Smooth muscle cell of trachea (primary cell): ENCODE measurements around the gene ENKUR. TPM values are rescaled to one million over a fixed set of nuclear protein-coding genes. Genes with fewer than 3 reads are reported as not detected.

Source experiments
- total RNA-seq: library from RNA; depleted of rRNA; stranded (reverse); fragments of >200 nt; gene quantifications from 2 replicates; pipeline ENCODE4 v1.2.1, GENCODE V29; 2014

Gene ENKUR, protein sequence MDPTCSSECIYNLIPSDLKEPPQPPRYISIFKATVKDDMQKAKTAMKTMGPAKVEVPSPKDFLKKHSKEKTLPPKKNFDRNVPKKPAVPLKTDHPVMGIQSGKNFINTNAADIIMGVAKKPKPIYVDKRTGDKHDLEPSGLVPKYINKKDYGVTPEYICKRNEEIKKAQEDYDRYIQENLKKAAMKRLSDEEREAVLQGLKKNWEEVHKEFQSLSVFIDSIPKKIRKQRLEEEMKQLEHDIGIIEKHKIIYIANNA
- total RNA-seq = under 0.01 TPM in 1 of 2 replicates, not detected in the other

DNA sequence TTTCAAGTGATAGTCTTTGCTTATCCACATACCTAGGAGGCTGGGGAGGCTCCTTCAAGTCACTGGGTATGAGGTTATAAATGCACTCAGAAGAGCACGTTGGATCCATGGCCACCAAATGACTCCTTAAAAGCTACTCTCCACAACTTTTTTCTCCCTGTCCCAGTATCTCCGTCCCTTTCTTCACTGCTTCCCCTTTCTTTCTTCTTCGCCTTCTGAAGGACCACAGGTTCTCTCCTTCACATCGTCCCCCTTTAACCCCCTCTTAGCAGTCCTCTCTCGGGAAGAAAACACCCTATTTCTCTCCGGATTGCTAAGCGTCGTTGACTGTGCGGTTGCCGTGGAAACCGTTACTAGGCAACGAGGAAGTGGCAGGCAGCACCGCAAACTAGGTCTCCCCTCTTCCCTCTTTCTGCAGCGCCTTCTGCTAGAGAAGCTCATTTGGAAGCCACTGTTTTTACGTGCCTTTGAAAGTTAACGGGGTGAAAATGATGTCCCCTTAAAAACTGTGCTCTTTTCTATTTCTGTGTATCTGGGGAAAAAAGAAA, at the start of gene ENKUR:
Gene ENKUR, minus strand, starts transcription at position 331 of the 548 bp plus-strand sequence. Its CDS starts 222 bp downstream, at position 109.

DNA sequence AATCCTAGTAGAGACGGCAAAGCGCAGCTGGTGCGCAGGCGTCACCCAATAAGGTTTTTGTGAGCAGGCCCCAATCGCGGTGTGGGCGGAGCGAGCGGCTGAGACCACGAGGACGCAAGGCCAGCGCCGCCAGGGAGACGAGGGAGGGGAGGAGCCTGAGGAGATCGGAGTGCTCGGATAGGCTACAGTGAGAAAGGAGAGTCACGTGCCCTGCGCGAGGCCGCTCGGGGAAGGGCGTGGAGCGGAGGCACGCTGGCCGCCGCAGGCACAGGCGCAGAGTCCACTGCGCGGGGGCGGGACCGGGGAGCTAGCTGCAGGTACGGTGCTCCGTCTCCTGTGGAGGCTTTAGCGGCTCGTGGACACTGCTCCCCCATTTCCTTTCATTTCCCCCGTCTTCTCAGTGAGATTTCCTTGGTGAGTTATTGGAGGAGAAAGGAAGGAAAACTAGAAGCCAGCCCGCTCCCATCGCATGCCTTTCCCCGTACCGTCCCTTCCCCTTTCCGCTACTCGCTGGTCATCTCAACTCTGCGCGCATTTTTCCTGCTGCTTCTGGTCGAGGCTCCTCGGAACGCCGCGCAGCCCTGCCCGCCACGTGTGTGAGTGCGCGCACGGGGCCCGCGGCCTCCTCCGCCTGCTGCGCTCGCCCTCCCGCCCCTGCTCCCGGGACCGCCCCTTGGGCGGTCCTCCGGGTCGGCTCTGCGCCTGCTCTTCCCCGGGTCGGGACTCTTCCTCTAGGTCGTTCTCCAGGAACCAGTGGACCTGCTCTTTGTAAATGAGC, 607 bp upstream of the ENKUR start, which contains the start of gene THNSL1:
Gene THNSL1, plus strand, starts transcription at position 237 of the 778 bp plus-strand sequence. CDS start 6,612 bp downstream, outside the sequence.

DNA sequence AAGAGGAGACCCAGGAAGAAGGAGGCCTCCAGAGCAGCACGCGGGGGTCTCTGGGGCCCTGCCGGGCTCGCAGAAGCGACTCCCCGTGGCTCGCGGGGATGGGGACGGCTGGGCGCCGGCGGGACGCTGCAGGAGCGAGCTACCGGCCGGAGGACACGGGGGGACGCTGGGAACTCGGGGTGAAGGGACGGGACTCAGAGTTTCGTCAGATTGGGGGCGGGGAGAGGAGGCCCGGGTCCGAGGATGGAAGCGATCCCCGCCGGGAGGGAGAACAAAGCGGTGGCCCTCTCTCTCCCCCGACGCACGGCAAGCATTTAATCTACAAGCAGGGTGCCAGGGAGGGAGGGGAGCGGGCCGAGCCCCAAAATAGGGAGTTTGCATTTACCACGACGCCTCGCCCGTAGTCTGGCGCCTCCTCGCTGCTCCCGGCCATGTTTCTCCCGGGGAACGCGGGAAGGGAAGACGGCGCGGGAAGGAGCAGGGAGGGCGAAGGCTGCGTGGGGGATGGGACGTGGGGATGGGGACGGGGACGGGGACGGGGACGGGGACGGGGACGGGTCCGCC, 63.7 kb downstream of the ENKUR start, which contains the start of gene PRTFDC1:
Gene PRTFDC1, minus strand, starts transcription at position 464 of the 564 bp plus-strand sequence. Its CDS starts 31 bp downstream, at position 433.

Other genes with a start within 250 kb of the ENKUR start
- 31.8 and 71.3 TPM in 2 replicates for gene PRTFDC1, start 63.6 kb downstream of the ENKUR start, total RNA-seq
- gene THNSL1, start 454 bp upstream of the ENKUR start, total RNA-seq = 5.8 and 6.1 TPM in 2 replicates
- under 0.01 TPM in 1 of 2 replicates, not detected in the other for gene GPR158, start 158.8 kb upstream of the ENKUR start, total RNA-seq